Measurements from ENCODE around the gene CYP3A7.

DNA sequence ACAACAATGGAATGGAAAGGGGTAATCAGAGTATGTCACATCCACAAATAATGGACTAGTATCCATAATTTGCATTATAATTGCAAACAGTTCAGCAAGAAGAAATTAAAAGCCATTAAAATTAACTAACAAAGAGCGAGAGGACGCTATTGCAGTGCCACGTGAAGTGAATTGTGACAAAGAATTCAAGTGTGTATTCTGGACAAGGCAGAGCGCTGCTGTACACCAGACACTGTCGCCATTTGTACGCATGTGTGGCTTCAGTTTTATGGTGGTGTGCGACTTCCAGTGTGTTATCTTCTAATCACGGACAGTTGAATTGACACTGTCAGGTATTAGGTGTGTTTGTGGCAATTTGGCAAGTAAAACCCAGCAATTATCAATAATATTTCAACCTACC is 66.5 kb downstream of the CYP3A7 start:
- TF ChIP-seq, protein P1, sequence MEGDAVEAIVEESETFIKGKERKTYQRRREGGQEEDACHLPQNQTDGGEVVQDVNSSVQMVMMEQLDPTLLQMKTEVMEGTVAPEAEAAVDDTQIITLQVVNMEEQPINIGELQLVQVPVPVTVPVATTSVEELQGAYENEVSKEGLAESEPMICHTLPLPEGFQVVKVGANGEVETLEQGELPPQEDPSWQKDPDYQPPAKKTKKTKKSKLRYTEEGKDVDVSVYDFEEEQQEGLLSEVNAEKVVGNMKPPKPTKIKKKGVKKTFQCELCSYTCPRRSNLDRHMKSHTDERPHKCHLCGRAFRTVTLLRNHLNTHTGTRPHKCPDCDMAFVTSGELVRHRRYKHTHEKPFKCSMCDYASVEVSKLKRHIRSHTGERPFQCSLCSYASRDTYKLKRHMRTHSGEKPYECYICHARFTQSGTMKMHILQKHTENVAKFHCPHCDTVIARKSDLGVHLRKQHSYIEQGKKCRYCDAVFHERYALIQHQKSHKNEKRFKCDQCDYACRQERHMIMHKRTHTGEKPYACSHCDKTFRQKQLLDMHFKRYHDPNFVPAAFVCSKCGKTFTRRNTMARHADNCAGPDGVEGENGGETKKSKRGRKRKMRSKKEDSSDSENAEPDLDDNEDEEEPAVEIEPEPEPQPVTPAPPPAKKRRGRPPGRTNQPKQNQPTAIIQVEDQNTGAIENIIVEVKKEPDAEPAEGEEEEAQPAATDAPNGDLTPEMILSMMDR (IDR thresholded peaks at IDR 0.05) = no peak
- TF ChIP-seq POLR2AphosphoS5 (IDR thresholded peaks at IDR 0.05) (no peak), POLR2A (IDR thresholded peaks at IDR 0.05) (no peak), EP300 (IDR thresholded peaks at IDR 0.05) (no peak)
